ENCODE measurements around the gene CANX. TPM values are rescaled to one million over a fixed set of nuclear protein-coding genes. Genes with fewer than 3 reads are reported as not detected.

Gene CANX
- total RNA-seq, 1 experiment from 2014 or later, result 538 TPM

- Histone ChIP-seq H3K79me1 (ENCODE audit: insufficient read depth, low read depth, low read length, poor library complexity, severe bottlenecking) (no peaks in the 10 kb centered on the region), H2BK15ac (ENCODE audit: low read depth, low read length) (no peak overlapping the region), H3K27me3 (ENCODE audit: insufficient read depth, low read length) (no peaks in the 10 kb centered on the region), H3K9ac (ENCODE audit: extremely low read depth, insufficient read length, low read length) (no peak overlapping the region), H3K4me1 (ENCODE audit: insufficient read depth, low read length) (no peaks in the 10 kb centered on the region), H3K23me2 (ENCODE audit: insufficient read length, low read depth, low read length, poor library complexity, severe bottlenecking) (no peaks in the 10 kb centered on the region), H2BK20ac (ENCODE audit: low read depth, low read length, poor library complexity, severe bottlenecking) (no peak overlapping the region), H3K79me2 (ENCODE audit: insufficient read depth, low read length) (no peaks in the 10 kb centered on the region), H3K18ac (ENCODE audit: insufficient read length, low read depth, low read length) (no peak overlapping the region), H3K23ac (ENCODE audit: insufficient read length, low read depth, low read length) (no peak overlapping the region), H2BK120ac (ENCODE audit: low read depth, low read length, poor library complexity, severe bottlenecking) (no peak overlapping the region), H3K56ac (ENCODE audit: insufficient read length, low read depth, low read length) (no peak overlapping the region), H3K4me2 (ENCODE audit: insufficient read depth, insufficient read length, low read length) (no peak overlapping the region), H4K8ac (replicated peaks; ENCODE audit: insufficient read length, low read depth, low read length) (no peak overlapping the region), H3K14ac (ENCODE audit: insufficient read depth, low read length) (no peak overlapping the region), H3K27ac (ENCODE audit: insufficient read length, low read depth, low read length) (no peak overlapping the region), H4K20me1 (ENCODE audit: control insufficient read depth, insufficient read depth, insufficient read length) (peaks cover 2% of the 10 kb centered on the region), H3T11ph (ENCODE audit: low read length) (no peak overlapping the region), H2AFZ (ENCODE audit: low read length) (no peak overlapping the region), H2BK12ac (ENCODE audit: insufficient read length, low read depth, low read length) (no peak overlapping the region), H4K91ac (ENCODE audit: insufficient read length, low read depth, low read length) (no peak overlapping the region), H3K9me3 (ENCODE audit: control insufficient read depth, low read depth, low read length) (no peaks in the 10 kb centered on the region), H4K5ac (ENCODE audit: insufficient read length, low read depth, low read length) (no peak overlapping the region), H2BK5ac (ENCODE audit: insufficient read length, low read length) (no peak overlapping the region), H2AK5ac (ENCODE audit: insufficient read length, low read length) (no peak overlapping the region), H3K4ac (ENCODE audit: low read depth, low read length) (no peak overlapping the region)
- TF ChIP-seq, protein P1, sequence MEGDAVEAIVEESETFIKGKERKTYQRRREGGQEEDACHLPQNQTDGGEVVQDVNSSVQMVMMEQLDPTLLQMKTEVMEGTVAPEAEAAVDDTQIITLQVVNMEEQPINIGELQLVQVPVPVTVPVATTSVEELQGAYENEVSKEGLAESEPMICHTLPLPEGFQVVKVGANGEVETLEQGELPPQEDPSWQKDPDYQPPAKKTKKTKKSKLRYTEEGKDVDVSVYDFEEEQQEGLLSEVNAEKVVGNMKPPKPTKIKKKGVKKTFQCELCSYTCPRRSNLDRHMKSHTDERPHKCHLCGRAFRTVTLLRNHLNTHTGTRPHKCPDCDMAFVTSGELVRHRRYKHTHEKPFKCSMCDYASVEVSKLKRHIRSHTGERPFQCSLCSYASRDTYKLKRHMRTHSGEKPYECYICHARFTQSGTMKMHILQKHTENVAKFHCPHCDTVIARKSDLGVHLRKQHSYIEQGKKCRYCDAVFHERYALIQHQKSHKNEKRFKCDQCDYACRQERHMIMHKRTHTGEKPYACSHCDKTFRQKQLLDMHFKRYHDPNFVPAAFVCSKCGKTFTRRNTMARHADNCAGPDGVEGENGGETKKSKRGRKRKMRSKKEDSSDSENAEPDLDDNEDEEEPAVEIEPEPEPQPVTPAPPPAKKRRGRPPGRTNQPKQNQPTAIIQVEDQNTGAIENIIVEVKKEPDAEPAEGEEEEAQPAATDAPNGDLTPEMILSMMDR (conservative IDR thresholded peaks at IDR 0.05), result no peak
- Mint-ChIP-seq H3K4me1 (no peaks in the 10 kb centered on the region), H3K36me3 (ENCODE audit: insufficient read depth in 1 of 3, low read depth in 3 of 3) (peaks cover 51 to 84% (median 79%) of the 10 kb centered on the region in 3 experiments; a peak in 6 of 7 replicates), H3K27me3 (ENCODE audit: low read depth) (no peaks in the 10 kb centered on the region), H3K27ac (peak overlapping the region in 1 of 3 experiments; percentile 27; a peak in 1 of 7 replicates), H3K4me3 (no peak overlapping the region), H3K9me3 (no peaks in the 10 kb centered on the region)
- WGBS (ENCODE audit: extremely low coverage, insufficient read length, low lambda C conversion rate), result no CpG with 5 or more reads among the region's 6 CpGs
- DNase-seq, result no peak
Observed at GRCh38 chr5:179772351-179772750, 73.6 kb downstream of the CANX start.
